NB4 (cell line): ENCODE results near the gene VPS29.
A peak's percentile ranks its signal among the peaks of the same experiment; 100 is the strongest.
"Not testable (repeated sequence)": the region's sequence is repeated elsewhere in the genome, so short reads cannot be mapped to it uniquely, and the experiment has no call there.

ENCODE experiments used
- DNase-seq: peaks from one replicate; pipeline ENCODE4 v3.0.0; 2010; ENCODE audit warnings: low read depth
- H3K4me3 ChIP-seq: one replicate; pipeline ENCODE4 v1.5.1; 2011; ENCODE audit warnings: mild to moderate bottlenecking, low read depth, low read length, moderate library complexity
- CTCF ChIP-seq: IDR thresholded peaks from one replicate; pipeline ENCODE4 v1.5.1; 2012; ENCODE audit warnings: low read depth, low read length
- MAX ChIP-seq: IDR thresholded peaks from 2 replicates; pipeline ENCODE4 v1.6.1; 2011; ENCODE audit warnings: low read depth, low read length
- MYC ChIP-seq: IDR thresholded peaks from 2 replicates; pipeline ENCODE4 v1.6.1; 2011; ENCODE audit warnings: low read depth, low read length
- POLR2A ChIP-seq: IDR thresholded peaks from 2 replicates; pipeline ENCODE4 v1.6.1; 2011; ENCODE audit warnings: mild to moderate bottlenecking; ENCODE audit not compliant: insufficient read length; ENCODE audit errors: extremely low read depth

The VPS29 gene

GRCh38 chr12:110545812-110546211 is 43.9 kb upstream of the VPS29 start:
- no peak for TF ChIP-seq POLR2A
- no peak for TF ChIP-seq CTCF
- TF ChIP-seq MYC, result no peak
- TF ChIP-seq MAX, result no peak
- DNase-seq, result no peak
- H3K4me3 ChIP-seq, result no peak overlapping the region

GRCh38 chr12:110545259-110545658 is 43.3 kb upstream of the VPS29 start:
- peak; percentile 68 for DNase-seq

GRCh38 chr12:110543965-110544364 is 42.1 kb upstream of the VPS29 start:
- DNase-seq, result no peak
- H3K4me3 ChIP-seq, result no peak overlapping the region
- no peak for TF ChIP-seq MAX
- TF ChIP-seq POLR2A, result no peak
- TF ChIP-seq CTCF, result no peak
- no peak for TF ChIP-seq MYC

More at GRCh38 chr12:110545259-110545658, 43.3 kb upstream of the VPS29 start:
- H3K4me3 ChIP-seq, result not testable (repeated sequence)

- TF ChIP-seq CTCF, result no peak
- TF ChIP-seq MYC, result no peak
- TF ChIP-seq POLR2A, result no peak
- TF ChIP-seq MAX, result no peak
- H3K4me3 ChIP-seq, result no peak overlapping the region
- DNase-seq, result no peak
These were observed 41.5 kb upstream of the VPS29 start for GRCh38 chr12:110543252-110543959.

GRCh38 chr12:110540048-110540447 is 38.1 kb upstream of the VPS29 start:
- no peak for DNase-seq
- H3K4me3 ChIP-seq, result no peak overlapping the region
- TF ChIP-seq MYC (no peak), MAX (no peak), CTCF (no peak), POLR2A (no peak)

GRCh38 chr12:110538869-110539622 is 37.1 kb upstream of the VPS29 start:
- TF ChIP-seq MYC, result no peak
- no peak for TF ChIP-seq POLR2A
- TF ChIP-seq CTCF, result no peak
- TF ChIP-seq MAX, result no peak
- no peak overlapping the region for H3K4me3 ChIP-seq
- DNase-seq, result no peak
